Gastrocnemius medialis (tissue), 4 donors: ENCODE data around the gene CHST8. TPM values are rescaled to one million over a fixed set of nuclear protein-coding genes. Genes with fewer than 3 reads are reported as not detected.

Source experiments
- ATAC-seq, 2 donors: fragments of 150-250 bp; one replicate each; pipeline ENCODE4 v1.9.1; 2016
- DNase-seq, 2 donors: peaks; one replicate each; pipeline ENCODE4 v3.0.0-alpha.2; 2019
- H3K27ac ChIP-seq, 4 donors: fragments of 200-600 bp; sonication (generic); 1 replicate in 1 of 4; 2 replicates in 3 of 4; pipeline ENCODE4 v1.5.1; 2016 to 2018; ENCODE audit warnings: mild to moderate bottlenecking in 2 of 4, moderate library complexity in 1 of 4
- H3K27me3 ChIP-seq, 3 donors: fragments of 200-600 bp; sonication (generic) in 2 of 3; 1 replicate in 1 of 3; 2 replicates in 2 of 3; pipeline versions ENCODE4 v1.5.1 to v1.6.0; 2016 to 2019; ENCODE audit warnings: mild to moderate bottlenecking in 1 of 3, moderate library complexity in 1 of 3
- H3K36me3 ChIP-seq, 2 donors: fragments of 200-600 bp; sonication (generic) in 1 of 2; one replicate each; pipeline ENCODE4 v1.5.1; 2017 to 2018
- H3K4me1 ChIP-seq, 2 donors: fragments of 200-600 bp; sonication (generic) in 1 of 2; one replicate each; pipeline ENCODE4 v1.5.1; 2016 to 2017; ENCODE audit warnings: mild to moderate bottlenecking in 2 of 2
- H3K4me3 ChIP-seq, 4 donors: fragments of 200-600 bp; sonication (generic) in 3 of 4; 1 replicate in 1 of 4; 2 replicates in 3 of 4; pipeline ENCODE4 v1.5.1; 2016 to 2019; ENCODE audit warnings: mild to moderate bottlenecking in 2 of 4
- H3K9me3 ChIP-seq, 3 donors: fragments of 200-600 bp; sonication (generic) in 2 of 3; 1 replicate in 1 of 3; 2 replicates in 2 of 3; pipeline ENCODE4 v1.5.1; 2016 to 2019
- POLR2A ChIP-seq, 2 donors: fragments of 450-650 bp; IDR thresholded peaks; one replicate each; pipeline ENCODE4 v1.6.1; 2017; ENCODE audit warnings: antibody characterized with exemption in 2 of 2, mild to moderate bottlenecking in 2 of 2, moderate library complexity in 2 of 2
- in situ Hi-C, 4 donors: fragments of 200-750 bp; cut with MboI; loops; one replicate each; pipeline versions ENCODE4 v1.15.0 to v1.8.0; 2017; ENCODE audit warnings: low sequenced_read_pairs in 4 of 4
- intact Hi-C: fragments of 100-400 bp; cut with DNase I; formaldehyde crosslinking; loops from one replicate; pipeline ENCODE4 v1.15.1; 2023; ENCODE audit warnings: low total_unique reads
- total RNA-seq, 4 donors: library from RNA; depleted of rRNA; stranded (reverse); fragments of >200 nt; gene quantifications; one replicate each; pipeline versions ENCODE4 v1.1.0 to v1.2.3, GENCODE V29; 2016
- TF ChIP-seq, protein P1 (sequence below), 5 experiments: fragments of 450-650 bp in 3 of 5; fragments of 200-600 bp in 2 of 5; sonication (generic) in 2 of 5; IDR thresholded peaks in 4 of 5; conservative IDR thresholded peaks in 1 of 5; 1 replicate in 4 of 5; 2 replicates in 1 of 5; pipeline ENCODE4 v1.5.1; 2016 to 2019; ENCODE audit warnings: antibody characterized with exemption in 5 of 5, mild to moderate bottlenecking in 3 of 5, moderate library complexity in 3 of 5

The CHST8 gene
- total RNA-seq, 4 donors from 2014 or later: 0.29 to 0.46 TPM; not detected in 2

DNA sequence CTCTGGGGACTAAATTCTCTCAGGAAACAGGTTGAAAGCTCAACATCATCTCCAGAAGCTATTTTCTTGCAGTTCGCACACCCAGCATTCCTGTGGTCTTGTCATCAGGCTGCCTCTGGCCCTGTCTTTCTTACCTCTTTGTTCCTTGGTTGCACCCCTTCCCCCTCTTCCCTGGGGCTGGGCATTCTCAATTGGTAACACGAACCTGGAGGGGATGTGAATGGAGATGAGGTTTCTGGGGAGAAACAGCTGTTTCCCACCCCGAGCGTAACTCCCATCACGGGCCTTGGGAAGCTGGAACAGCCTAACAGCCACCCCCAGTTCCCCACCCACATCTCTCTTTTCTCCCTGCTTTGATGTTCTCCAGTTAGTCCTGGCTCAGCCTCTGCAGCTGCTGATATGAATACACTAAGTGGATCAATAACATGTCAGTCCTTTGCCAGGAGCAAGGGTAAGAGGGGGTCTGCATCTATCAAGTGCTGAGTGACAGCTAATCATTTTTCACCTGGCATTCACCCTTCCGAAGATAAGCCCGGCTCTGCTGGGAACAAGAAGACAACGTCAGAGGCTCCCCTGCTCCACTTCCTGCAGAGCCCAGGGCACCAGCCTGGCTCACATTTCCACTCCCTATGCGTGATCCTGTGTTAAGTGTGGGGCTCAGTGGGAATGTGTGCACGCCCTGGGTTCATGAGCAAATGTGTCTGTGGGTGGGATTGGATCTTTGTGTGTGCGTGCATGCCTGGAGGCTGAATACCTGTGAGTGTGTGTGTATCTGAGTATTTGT lies 100.9 kb downstream of the CHST8 start:
- no peak overlapping the region for H3K4me3 ChIP-seq
- in situ Hi-C loops (no loop called here), intact Hi-C loops (no loop called here)
- H3K9me3 ChIP-seq: no peaks in the 10 kb centered on the region
- no peaks in the 10 kb centered on the region for H3K4me1 ChIP-seq
- DNase-seq (no peak), ATAC-seq (no peak)
- no peaks in the 10 kb centered on the region for H3K36me3 ChIP-seq
- no peaks in the 10 kb centered on the region for H3K27me3 ChIP-seq
- TF ChIP-seq, protein P1, sequence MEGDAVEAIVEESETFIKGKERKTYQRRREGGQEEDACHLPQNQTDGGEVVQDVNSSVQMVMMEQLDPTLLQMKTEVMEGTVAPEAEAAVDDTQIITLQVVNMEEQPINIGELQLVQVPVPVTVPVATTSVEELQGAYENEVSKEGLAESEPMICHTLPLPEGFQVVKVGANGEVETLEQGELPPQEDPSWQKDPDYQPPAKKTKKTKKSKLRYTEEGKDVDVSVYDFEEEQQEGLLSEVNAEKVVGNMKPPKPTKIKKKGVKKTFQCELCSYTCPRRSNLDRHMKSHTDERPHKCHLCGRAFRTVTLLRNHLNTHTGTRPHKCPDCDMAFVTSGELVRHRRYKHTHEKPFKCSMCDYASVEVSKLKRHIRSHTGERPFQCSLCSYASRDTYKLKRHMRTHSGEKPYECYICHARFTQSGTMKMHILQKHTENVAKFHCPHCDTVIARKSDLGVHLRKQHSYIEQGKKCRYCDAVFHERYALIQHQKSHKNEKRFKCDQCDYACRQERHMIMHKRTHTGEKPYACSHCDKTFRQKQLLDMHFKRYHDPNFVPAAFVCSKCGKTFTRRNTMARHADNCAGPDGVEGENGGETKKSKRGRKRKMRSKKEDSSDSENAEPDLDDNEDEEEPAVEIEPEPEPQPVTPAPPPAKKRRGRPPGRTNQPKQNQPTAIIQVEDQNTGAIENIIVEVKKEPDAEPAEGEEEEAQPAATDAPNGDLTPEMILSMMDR (IDR thresholded peaks at IDR 0.05 in 4 of 5, conservative IDR thresholded peaks at IDR 0.05 in 1 of 5): no peak
- TF ChIP-seq POLR2A (IDR thresholded peaks at IDR 0.05): no peak
- no peak overlapping the region for H3K27ac ChIP-seq

DNA sequence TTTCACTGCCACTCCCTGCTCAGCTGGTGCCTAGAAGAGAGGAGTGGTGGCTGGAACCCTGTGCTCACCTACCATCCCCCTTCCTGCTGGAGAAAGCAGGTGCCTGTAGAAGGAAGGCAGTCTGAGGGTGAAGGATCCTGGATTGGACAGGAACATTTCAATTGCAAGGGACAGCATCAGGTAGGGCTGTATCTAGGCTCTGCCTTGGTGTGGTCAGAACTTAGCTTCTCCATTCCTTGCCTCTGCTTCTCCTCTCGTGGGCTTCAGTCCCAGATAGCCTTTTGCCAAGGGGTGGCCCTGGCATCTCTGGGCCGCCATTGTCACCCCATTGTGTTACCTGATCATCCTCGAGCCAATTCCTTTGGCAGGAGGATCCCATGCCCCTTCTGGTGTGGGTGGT lies 101.8 kb downstream of the CHST8 start:
- no peak for ATAC-seq
- intact Hi-C loops (no loop called here), in situ Hi-C loops (no loop called here)
- Histone ChIP-seq H3K27ac (no peak overlapping the region), H3K4me3 (no peak overlapping the region), H3K27me3 (peaks cover 0 to 2% (median 0%) of the 10 kb centered on the region in 3 donors), H3K36me3 (no peaks in the 10 kb centered on the region), H3K4me1 (no peaks in the 10 kb centered on the region), H3K9me3 (no peaks in the 10 kb centered on the region)
- no peak for DNase-seq
- TF ChIP-seq POLR2A (IDR thresholded peaks at IDR 0.05): no peak
- TF ChIP-seq, protein P1 (IDR thresholded peaks at IDR 0.05 in 4 of 5, conservative IDR thresholded peaks at IDR 0.05 in 1 of 5): no peak

DNA sequence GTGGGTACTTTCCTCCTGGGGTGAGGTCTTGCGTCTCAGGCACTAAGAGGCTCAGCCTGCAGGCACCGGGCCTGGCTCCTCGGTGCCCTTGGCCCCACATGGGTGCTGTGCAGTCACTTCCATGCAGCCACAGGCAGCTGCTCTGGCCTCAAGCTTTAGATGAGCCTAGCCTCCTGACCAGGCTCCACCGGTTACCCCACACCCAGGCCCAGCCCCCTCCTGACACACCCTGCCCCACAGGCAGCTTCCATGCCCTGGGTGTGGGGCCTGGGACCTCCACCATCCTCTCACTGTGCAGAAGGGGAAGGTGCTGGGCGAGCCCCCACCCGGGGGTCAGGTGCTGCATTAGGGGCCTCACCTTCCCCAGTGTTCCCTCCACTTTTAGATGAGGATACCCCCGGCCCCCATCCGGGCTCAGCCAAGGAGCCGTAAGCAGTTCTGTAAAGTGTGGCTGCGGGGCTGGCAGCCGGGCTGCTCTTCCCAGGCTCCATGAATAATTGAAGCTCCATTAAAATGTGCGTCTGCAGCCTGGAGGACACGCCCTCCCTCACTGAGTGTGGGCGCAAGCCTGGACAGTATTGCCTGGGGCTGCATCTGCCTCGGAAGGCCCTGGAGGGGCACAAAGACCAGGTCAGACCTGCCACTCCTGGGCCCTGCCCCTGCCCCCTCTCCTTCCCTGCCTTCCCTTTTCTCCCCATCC lies 102.4 kb downstream of the CHST8 start:
- peaks cover 0 to 7% (median 2%) of the 10 kb centered on the region in 3 donors for H3K27me3 ChIP-seq
- in situ Hi-C loops: no loop called here
- no peaks in the 10 kb centered on the region for H3K9me3 ChIP-seq
- H3K4me1 ChIP-seq: no peaks in the 10 kb centered on the region
- no peak overlapping the region for H3K27ac ChIP-seq
- no peak overlapping the region for H3K4me3 ChIP-seq
- TF ChIP-seq POLR2A (IDR thresholded peaks at IDR 0.05): no peak
- TF ChIP-seq, protein P1 (IDR thresholded peaks at IDR 0.05 in 4 of 5, conservative IDR thresholded peaks at IDR 0.05 in 1 of 5): no peak
- H3K36me3 ChIP-seq: no peaks in the 10 kb centered on the region
- DNase-seq (no peak), ATAC-seq (no peak)
- intact Hi-C loops: no loop called here

DNA sequence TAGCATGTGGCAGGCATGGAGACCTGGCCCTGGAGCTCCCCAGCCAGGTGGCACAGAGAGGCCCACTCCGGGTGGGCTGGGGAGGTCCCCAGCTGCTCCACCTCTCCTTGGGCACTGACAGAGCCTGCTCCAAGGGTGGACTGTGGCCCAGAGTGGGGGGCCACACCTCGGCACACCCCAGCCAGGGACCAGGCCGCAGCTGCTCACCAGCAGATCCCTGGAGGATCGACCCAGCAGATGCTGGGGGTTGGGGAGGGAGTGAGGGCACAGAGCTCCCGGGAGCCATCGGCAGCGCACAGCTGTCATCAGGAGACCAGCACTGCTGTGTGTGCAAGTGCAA lies 102.9 kb downstream of the CHST8 start:
- intact Hi-C loops (no loop called here), in situ Hi-C loops (no loop called here)
- DNase-seq: no peak
- Histone ChIP-seq H3K9me3 (no peaks in the 10 kb centered on the region), H3K4me3 (no peak overlapping the region), H3K27ac (no peak overlapping the region), H3K36me3 (no peaks in the 10 kb centered on the region), H3K27me3 (peaks cover 0 to 7% (median 7%) of the 10 kb centered on the region in 3 donors), H3K4me1 (no peaks in the 10 kb centered on the region)
- TF ChIP-seq POLR2A (IDR thresholded peaks at IDR 0.05): no peak
- TF ChIP-seq, protein P1 (IDR thresholded peaks at IDR 0.05 in 4 of 5, conservative IDR thresholded peaks at IDR 0.05 in 1 of 5): no peak
- ATAC-seq: no peak
